K562 (cell line): ENCODE results near the gene CRYBA1. TPM values are rescaled to one million over a fixed set of nuclear protein-coding genes. Genes with fewer than 3 reads are reported as not detected.

ENCODE experiments used
- ATAC-seq: fragments of 200-7000 bp; cut with Tn5 transposase; 3 replicates; pipeline ENCODE4 v1.9.1; 2020; ENCODE audit warnings: moderate library complexity
- BruUV-seq: library from RNA; stranded (reverse); fragments of 400-500 nt; replicated peaks from 2 replicates; lab custom pipeline; 2021; lab: Mats Ljungman, UMichigan
- CTCF ChIA-PET: fragments of 300-600 bp; formaldehyde crosslinking; extraction: SDS; loops from one replicate; lab custom pipeline; 2021; ENCODE audit warnings: low intra/inter-chr PET ratio; lab: Yijun Ruan, JAX
- POLR2A ChIA-PET: fragments of 300-600, 350-650 bp; sonication (Branson Sonifier 250); formaldehyde crosslinking; extraction: SDS; loops from one replicate; lab custom pipeline; 2021; ENCODE audit warnings: antibody characterized with exemption, inconsistent platforms; lab: Yijun Ruan, JAX
- DNase-seq, 4 experiments: peaks; one replicate each; pipeline versions ENCODE4 v3.0.0 to v3.0.0-alpha.2; 2011 to 2018; ENCODE audit warnings: low spot score in 3 of 4, mixed read lengths in 3 of 4; ENCODE audit errors: extremely low read depth in 1 of 4
- FAIRE-seq: peaks from 2 replicates; lab custom pipeline; 2011; peaks lifted over from hg19 to GRCh38; lab: Jason Lieb, UNC
- H2AFZ ChIP-seq: 2 replicates; pipeline ENCODE4 v1.6.0; 2011; ENCODE audit warnings: low read depth, low read length, control low read depth, inconsistent platforms
- H3K27ac ChIP-seq: fragments of 200-600 bp; 3 replicates; pipeline ENCODE4 v1.8.0; 2011; ENCODE audit warnings: low read depth, mild to moderate bottlenecking, control low read depth, inconsistent platforms, low read length, moderate library complexity, mixed read lengths; ENCODE audit errors: extremely low read depth
- H3K27me3 ChIP-seq, 2 experiments: fragments of 300-600 bp in 1 of 2; 2 replicates in 1 of 2; 3 replicates in 1 of 2; pipeline versions ENCODE4 v1.6.0 to v1.8.0; 2011; ENCODE audit warnings: inconsistent platforms in 2 of 2, low read length in 2 of 2, mild to moderate bottlenecking in 1 of 2, mixed read lengths in 1 of 2, moderate library complexity in 1 of 2; ENCODE audit not compliant: control insufficient read depth in 2 of 2, insufficient read depth in 2 of 2
- H3K36me3 ChIP-seq: fragments of 300-600 bp; 3 replicates; pipeline ENCODE4 v1.8.0; 2011; ENCODE audit warnings: mild to moderate bottlenecking, low read length, inconsistent platforms; ENCODE audit not compliant: control insufficient read depth, insufficient read depth
- H3K4me1 ChIP-seq, 2 experiments: fragments of 200-600 bp in 1 of 2; replicated peaks in 1 of 2; 2 replicates in 1 of 2; 3 replicates in 1 of 2; pipeline versions ENCODE4 v1.5.1 to v1.8.0; 2011; ENCODE audit warnings: inconsistent platforms in 2 of 2, low read length in 2 of 2, mild to moderate bottlenecking in 1 of 2, mixed read lengths in 1 of 2, moderate library complexity in 1 of 2; ENCODE audit not compliant: control insufficient read depth in 2 of 2, insufficient read depth in 2 of 2
- H3K4me2 ChIP-seq: 2 replicates; pipeline ENCODE4 v1.6.1; 2011; ENCODE audit warnings: low read length, control low read depth, inconsistent platforms, mixed read lengths; ENCODE audit not compliant: insufficient read depth
- H3K4me3 ChIP-seq: fragments of 200-600 bp; sonication (generic), shearing (Covaris generic); 2 replicates; pipeline ENCODE4 v1.5.1; 2016; ENCODE audit warnings: control low read depth, inconsistent platforms
- H3K79me2 ChIP-seq: fragments of 200-600 bp; 3 replicates; pipeline ENCODE4 v1.8.0; 2011; ENCODE audit warnings: low read length, inconsistent platforms; ENCODE audit not compliant: control insufficient read depth, insufficient read depth
- H3K9ac ChIP-seq, 2 experiments: 2 replicates each; pipeline versions ENCODE4 v1.6.0 to v1.6.1; 2011; ENCODE audit warnings: low read depth in 2 of 2, low read length in 2 of 2, control low read depth in 1 of 2, inconsistent platforms in 1 of 2, mild to moderate bottlenecking in 1 of 2, mixed read lengths in 1 of 2; ENCODE audit not compliant: insufficient read depth in 1 of 2
- H3K9me1 ChIP-seq: one replicate; pipeline ENCODE4 v1.6.0; 2011; ENCODE audit warnings: inconsistent platforms, mild to moderate bottlenecking, low read length, moderate library complexity; ENCODE audit not compliant: control insufficient read depth, insufficient read depth
- H3K9me3 ChIP-seq: replicated peaks from 2 replicates; pipeline ENCODE4 v1.5.1; 2011; ENCODE audit warnings: low read depth, low read length, inconsistent platforms; ENCODE audit not compliant: control insufficient read depth, insufficient read depth
- H4K20me1 ChIP-seq: replicated peaks from 2 replicates; pipeline ENCODE4 v1.6.1; 2011; ENCODE audit warnings: low read length, inconsistent platforms, mixed read lengths; ENCODE audit not compliant: control insufficient read depth, insufficient read depth
- CEBPB ChIP-seq: fragments of 450-650 bp; IDR thresholded peaks from 2 replicates; pipeline ENCODE4 v1.6.1; 2016; ENCODE audit warnings: missing genetic modification characterization, missing compliant biosample characterization
- HLTF ChIP-seq: fragments of 450-650 bp; IDR thresholded peaks from 2 replicates; pipeline ENCODE4 v1.6.1; 2016
- MEF2A ChIP-seq: IDR thresholded peaks from 2 replicates; pipeline ENCODE4 v1.6.1; 2011; ENCODE audit warnings: low read depth, mild to moderate bottlenecking, low read length, moderate library complexity; ENCODE audit not compliant: control insufficient read depth
- RAD51 ChIP-seq: fragments of 450-650 bp; IDR thresholded peaks from 2 replicates; pipeline ENCODE4 v1.7.1; 2016; ENCODE audit warnings: low read depth, mild to moderate bottlenecking, borderline replicate concordance
- TBL1XR1 ChIP-seq, 2 experiments: IDR thresholded peaks; 2 replicates each; pipeline ENCODE4 v1.6.1; 2012; ENCODE audit warnings: improper control_type of control experiment in 2 of 2, low read length in 2 of 2, mild to moderate bottlenecking in 1 of 2
- ZNF707 ChIP-seq: fragments of 250-450 bp; sonication (Bioruptor Pico); conservative IDR thresholded peaks from 2 replicates; pipeline ENCODE4 v1.8.0; 2022; ENCODE audit warnings: inconsistent platforms, mild to moderate bottlenecking, moderate library complexity
- WGBS: fragments of 100-300 bp; shearing (Covaris generic); methylation state at CpG from one replicate; pipeline ENCODE4 v1.1.6; 2016; ENCODE audit warnings: low coverage, mixed read lengths; ENCODE audit not compliant: insufficient coverage; ENCODE audit errors: missing lambda C conversion rate; 5-methylcytosine and 5-hydroxymethylcytosine counted together
- in situ Hi-C: fragments of 300-500 bp; cut with MboI; formaldehyde crosslinking; loops from 4 replicates; pipeline ENCODE4 v1.15.0; 2018; ENCODE audit warnings: inconsistent platforms, mixed read lengths
- intact Hi-C: fragments of 100-400 bp; cut with micrococcal nuclease; formaldehyde crosslinking; loops from 2 replicates; pipeline ENCODE4 v1.14.2; 2022
- polyA plus RNA-seq, 8 experiments: library from polyadenylated mRNA; depleted of rRNA in 4 of 8; stranded (reverse) in 5 of 8; unstranded in 3 of 8; fragments of >200 nt; fragmentation: Nextera tagmentation in 2 of 8; fragmentation: Illumina TruSeq in 1 of 8; extraction: Ambion mirVana in 2 of 8; extraction: Trizol in 1 of 8; gene quantifications; 2 replicates each; pipeline versions ENCODE4 v1.2.1 to v1.2.3, GENCODE V29; 2011 to 2014; ENCODE audit warnings: inconsistent platforms in 1 of 8, missing spikeins in 1 of 8
- total RNA-seq, 7 experiments: library from RNA; depleted of rRNA in 6 of 7; stranded (reverse); fragments of >200 nt in 6 of 7; fragmentation: Illumina TruSeq in 2 of 7; extraction: Trizol in 2 of 7; gene quantifications; 2 replicates each; pipeline versions ENCODE4 v1.2.1 to v1.2.3, GENCODE V29; 2011 to 2021; ENCODE audit warnings: low replicate concordance in 1 of 7
- TF ChIP-seq, protein P1 (sequence below), 2 experiments: IDR thresholded peaks in 1 of 2; conservative IDR thresholded peaks in 1 of 2; 2 replicates each; pipeline ENCODE4 v1.6.1; 2016; ENCODE audit warnings: low read depth in 2 of 2, mild to moderate bottlenecking in 1 of 2, missing compliant biosample characterization in 1 of 2, missing genetic modification characterization in 1 of 2, moderate library complexity in 1 of 2
- TF ChIP-seq, protein P2 (sequence below): sonication (generic); formaldehyde crosslinking; IDR thresholded peaks from 2 replicates; pipeline ENCODE4 v1.8.0; 2022; ENCODE audit warnings: mild to moderate bottlenecking, low read depth, missing genetic modification reagents
- TF ChIP-seq, protein P3 (sequence below), 3 experiments: IDR thresholded peaks in 2 of 3; conservative IDR thresholded peaks in 1 of 3; 2 replicates each; pipeline ENCODE4 v1.5.1; 2011 to 2012; ENCODE audit warnings: low read length in 3 of 3, mild to moderate bottlenecking in 3 of 3, control low read depth in 2 of 3, improper control_type of control experiment in 1 of 3, inconsistent platforms in 1 of 3, low read depth in 1 of 3, mixed read lengths in 1 of 3, moderate library complexity in 1 of 3; ENCODE audit not compliant: insufficient read depth in 2 of 3
- TF ChIP-seq, protein P4 (sequence below): fragments of 250-450 bp; sonication (Bioruptor Pico); IDR thresholded peaks from 2 replicates; pipeline ENCODE4 v1.9.0; 2021; ENCODE audit warnings: mild to moderate bottlenecking, inconsistent platforms

The CRYBA1 gene
- total and polyA plus RNA-seq, 9 of the 15 experiments (the other 6 are each of a cell fraction or from before 2014, with no cell fraction given), result not detected

DNA sequence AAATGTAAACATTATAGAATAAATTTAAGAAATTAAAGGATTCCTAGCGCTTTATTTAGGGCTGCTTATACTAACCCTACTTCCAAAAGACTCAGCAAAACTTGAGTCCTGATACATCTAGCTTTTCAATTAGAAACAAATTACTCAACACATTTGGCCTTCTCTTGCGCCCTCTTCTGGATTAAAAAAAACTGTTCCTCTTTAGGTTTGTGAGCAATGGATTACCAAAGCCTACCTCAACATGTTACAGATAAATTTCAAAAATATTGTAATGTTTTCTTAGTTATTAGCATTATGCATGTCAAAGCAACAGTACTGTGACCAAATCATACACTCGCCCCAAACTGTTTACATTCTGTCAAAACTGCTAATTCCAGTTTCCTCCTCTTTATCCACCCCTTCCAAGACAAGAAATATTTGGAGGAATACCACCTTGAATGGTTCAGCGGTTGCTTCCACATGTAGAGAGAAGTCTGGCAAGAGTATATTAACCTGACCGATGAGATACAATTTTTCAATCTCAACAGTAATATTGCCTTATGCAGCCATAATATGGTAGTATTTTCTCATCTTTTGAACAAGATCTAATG is 44.6 kb downstream of the CRYBA1 start:
- FAIRE-seq (no peak), DNase-seq (peak in 2 of 4 experiments; percentile 39 to 77), ATAC-seq (no peak)
- peak overlapping the region in 1 of 2 experiments; percentile 93; a peak in 3 of 4 replicates for H3K9ac ChIP-seq
- H2AFZ ChIP-seq, result no peak overlapping the region
- H4K20me1 ChIP-seq, result peaks cover 20% of the 10 kb centered on the region
- peak overlapping the region; percentile 92 for H3K27ac ChIP-seq
- BruUV-seq, result TSS peak; percentile 34
- H3K4me2 ChIP-seq, result peak overlapping the region; percentile 79
- peaks cover 76% of the 10 kb centered on the region for H3K79me2 ChIP-seq
- H3K36me3 ChIP-seq, result peaks cover 57% of the 10 kb centered on the region
- intact Hi-C loops, result loop anchor here (1.0 to 5.0 kb wide), 2 partner anchors 51 to 143 kb away; no protein-coding TSS in a partner anchor
- ChIA-PET POLR2A (interaction anchor here (0.6 to 2.9 kb wide), 16 partner anchors 8 to 397 kb away, joined by 3 to 22 read pairs (median 4); no protein-coding TSS in a partner anchor), CTCF (interaction anchor here (0.6 to 2.7 kb wide), 9 partner anchors 72 to 300 kb away, joined by 3 to 15 read pairs (median 4); no protein-coding TSS in a partner anchor)
- in situ Hi-C loops, result no loop called here
- peaks cover 10 to 16% of the 10 kb centered on the region in 2 experiments; a peak in 4 of 5 replicates for H3K4me1 ChIP-seq
- no peaks in the 10 kb centered on the region for H3K9me3 ChIP-seq
- H3K9me1 ChIP-seq, result no peaks in the 10 kb centered on the region
- H3K27me3 ChIP-seq, result no peaks in the 10 kb centered on the region
- peak overlapping the region; percentile 97 for H3K4me3 ChIP-seq
- 0% methylated on average over 5 of the region's 5 CpGs for WGBS
- TF ChIP-seq MEF2A, result no peak
- TF ChIP-seq, protein P1, sequence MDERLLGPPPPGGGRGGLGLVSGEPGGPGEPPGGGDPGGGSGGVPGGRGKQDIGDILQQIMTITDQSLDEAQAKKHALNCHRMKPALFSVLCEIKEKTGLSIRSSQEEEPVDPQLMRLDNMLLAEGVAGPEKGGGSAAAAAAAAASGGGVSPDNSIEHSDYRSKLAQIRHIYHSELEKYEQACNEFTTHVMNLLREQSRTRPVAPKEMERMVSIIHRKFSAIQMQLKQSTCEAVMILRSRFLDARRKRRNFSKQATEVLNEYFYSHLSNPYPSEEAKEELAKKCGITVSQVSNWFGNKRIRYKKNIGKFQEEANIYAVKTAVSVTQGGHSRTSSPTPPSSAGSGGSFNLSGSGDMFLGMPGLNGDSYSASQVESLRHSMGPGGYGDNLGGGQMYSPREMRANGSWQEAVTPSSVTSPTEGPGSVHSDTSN (CRISPR knock-in tag; IDR thresholded peaks at IDR 0.05; ENCODE audit: low read depth), result no peak
- TF ChIP-seq, protein P1 (tag; conservative IDR thresholded peaks at IDR 0.05; ENCODE audit: low read depth), result 0 out of 2 replicates have a peak, but pooled peaks have one; percentile 6
- no peak for TF ChIP-seq RAD51
- TF ChIP-seq, protein P2, sequence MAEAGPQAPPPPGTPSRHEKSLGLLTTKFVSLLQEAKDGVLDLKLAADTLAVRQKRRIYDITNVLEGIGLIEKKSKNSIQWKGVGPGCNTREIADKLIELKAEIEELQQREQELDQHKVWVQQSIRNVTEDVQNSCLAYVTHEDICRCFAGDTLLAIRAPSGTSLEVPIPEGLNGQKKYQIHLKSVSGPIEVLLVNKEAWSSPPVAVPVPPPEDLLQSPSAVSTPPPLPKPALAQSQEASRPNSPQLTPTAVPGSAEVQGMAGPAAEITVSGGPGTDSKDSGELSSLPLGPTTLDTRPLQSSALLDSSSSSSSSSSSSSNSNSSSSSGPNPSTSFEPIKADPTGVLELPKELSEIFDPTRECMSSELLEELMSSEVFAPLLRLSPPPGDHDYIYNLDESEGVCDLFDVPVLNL, result no peak
- no peak for TF ChIP-seq ZNF707 (CRISPR knock-in tag)
- TF ChIP-seq, protein P3, sequence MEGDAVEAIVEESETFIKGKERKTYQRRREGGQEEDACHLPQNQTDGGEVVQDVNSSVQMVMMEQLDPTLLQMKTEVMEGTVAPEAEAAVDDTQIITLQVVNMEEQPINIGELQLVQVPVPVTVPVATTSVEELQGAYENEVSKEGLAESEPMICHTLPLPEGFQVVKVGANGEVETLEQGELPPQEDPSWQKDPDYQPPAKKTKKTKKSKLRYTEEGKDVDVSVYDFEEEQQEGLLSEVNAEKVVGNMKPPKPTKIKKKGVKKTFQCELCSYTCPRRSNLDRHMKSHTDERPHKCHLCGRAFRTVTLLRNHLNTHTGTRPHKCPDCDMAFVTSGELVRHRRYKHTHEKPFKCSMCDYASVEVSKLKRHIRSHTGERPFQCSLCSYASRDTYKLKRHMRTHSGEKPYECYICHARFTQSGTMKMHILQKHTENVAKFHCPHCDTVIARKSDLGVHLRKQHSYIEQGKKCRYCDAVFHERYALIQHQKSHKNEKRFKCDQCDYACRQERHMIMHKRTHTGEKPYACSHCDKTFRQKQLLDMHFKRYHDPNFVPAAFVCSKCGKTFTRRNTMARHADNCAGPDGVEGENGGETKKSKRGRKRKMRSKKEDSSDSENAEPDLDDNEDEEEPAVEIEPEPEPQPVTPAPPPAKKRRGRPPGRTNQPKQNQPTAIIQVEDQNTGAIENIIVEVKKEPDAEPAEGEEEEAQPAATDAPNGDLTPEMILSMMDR (IDR thresholded peaks at IDR 0.05 in 2 of 3, conservative IDR thresholded peaks at IDR 0.05 in 1 of 3; ENCODE audit: insufficient read depth in 2 of 3, low read depth in 1 of 3, low read length in 3 of 3), result peak; percentile 42 to 74 (median 53); a peak in 4 of 6 replicates
- TF ChIP-seq, protein P4, sequence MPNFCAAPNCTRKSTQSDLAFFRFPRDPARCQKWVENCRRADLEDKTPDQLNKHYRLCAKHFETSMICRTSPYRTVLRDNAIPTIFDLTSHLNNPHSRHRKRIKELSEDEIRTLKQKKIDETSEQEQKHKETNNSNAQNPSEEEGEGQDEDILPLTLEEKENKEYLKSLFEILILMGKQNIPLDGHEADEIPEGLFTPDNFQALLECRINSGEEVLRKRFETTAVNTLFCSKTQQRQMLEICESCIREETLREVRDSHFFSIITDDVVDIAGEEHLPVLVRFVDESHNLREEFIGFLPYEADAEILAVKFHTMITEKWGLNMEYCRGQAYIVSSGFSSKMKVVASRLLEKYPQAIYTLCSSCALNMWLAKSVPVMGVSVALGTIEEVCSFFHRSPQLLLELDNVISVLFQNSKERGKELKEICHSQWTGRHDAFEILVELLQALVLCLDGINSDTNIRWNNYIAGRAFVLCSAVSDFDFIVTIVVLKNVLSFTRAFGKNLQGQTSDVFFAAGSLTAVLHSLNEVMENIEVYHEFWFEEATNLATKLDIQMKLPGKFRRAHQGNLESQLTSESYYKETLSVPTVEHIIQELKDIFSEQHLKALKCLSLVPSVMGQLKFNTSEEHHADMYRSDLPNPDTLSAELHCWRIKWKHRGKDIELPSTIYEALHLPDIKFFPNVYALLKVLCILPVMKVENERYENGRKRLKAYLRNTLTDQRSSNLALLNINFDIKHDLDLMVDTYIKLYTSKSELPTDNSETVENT (CRISPR knock-in tag), result no peak
- TF ChIP-seq TBL1XR1 (IDR thresholded peaks at IDR 0.05; ENCODE audit: low read length in 2 of 2), result peak in 1 of 2 experiments; percentile 19; a peak in 1 of 4 replicates
- no peak for TF ChIP-seq HLTF
- peak; percentile 80 for TF ChIP-seq CEBPB (tag)
